GM19467 (cell line): ENCODE results near the gene CYTH4.

Source experiments
- ATAC-seq: cut with Tn5 transposase; IDR thresholded peaks from one replicate; pipeline ENCODE4 v1.9.1; 2021; ENCODE audit warnings: mild to moderate bottlenecking, moderate library complexity; ENCODE audit not compliant: unreplicated experiment

Gene CYTH4

DNA sequence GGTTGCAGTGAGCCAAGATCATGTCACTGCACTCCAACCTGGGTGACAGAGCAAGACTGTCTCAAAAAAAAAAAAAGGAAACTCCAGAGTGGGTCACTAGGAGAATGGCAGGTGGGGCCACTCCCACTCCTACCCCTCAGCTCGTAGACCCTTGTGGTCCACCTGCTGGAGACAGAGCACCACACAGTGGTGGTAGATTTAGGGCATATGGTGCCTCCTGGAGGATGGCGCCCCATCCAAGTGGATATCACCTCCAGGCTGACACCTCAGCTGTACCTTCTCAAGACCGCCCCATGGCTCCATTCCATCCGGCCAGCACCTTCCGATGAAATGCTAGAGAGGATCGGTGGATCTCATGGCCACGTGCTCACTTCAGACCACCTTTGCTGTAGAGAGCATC, 6.2 kb downstream of the CYTH4 start:
- ATAC-seq = no peak

GRCh38 chr22:37289156-37289735, 6.9 kb downstream of the CYTH4 start:
- no peak for ATAC-seq

DNA sequence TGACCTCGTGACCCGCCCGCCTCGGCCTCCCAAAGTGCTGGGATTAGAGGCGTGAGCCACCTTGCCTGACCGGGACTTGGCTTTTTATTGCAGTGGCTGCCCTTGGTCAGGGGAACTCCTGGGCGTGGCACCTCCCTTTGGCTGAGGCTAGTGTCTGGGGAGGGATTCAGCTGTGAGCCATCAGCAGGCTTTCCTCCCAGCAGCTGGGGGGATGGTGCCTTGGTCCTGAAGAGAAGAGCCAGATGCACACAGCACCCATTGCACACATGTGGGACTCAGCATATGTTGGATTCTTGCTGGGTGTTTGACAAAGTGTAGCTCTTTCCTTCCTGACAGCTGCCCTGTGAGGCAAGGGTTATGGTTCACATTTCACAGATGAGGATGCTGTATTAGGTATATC, 8.4 kb downstream of the CYTH4 start:
- ATAC-seq = no peak

DNA sequence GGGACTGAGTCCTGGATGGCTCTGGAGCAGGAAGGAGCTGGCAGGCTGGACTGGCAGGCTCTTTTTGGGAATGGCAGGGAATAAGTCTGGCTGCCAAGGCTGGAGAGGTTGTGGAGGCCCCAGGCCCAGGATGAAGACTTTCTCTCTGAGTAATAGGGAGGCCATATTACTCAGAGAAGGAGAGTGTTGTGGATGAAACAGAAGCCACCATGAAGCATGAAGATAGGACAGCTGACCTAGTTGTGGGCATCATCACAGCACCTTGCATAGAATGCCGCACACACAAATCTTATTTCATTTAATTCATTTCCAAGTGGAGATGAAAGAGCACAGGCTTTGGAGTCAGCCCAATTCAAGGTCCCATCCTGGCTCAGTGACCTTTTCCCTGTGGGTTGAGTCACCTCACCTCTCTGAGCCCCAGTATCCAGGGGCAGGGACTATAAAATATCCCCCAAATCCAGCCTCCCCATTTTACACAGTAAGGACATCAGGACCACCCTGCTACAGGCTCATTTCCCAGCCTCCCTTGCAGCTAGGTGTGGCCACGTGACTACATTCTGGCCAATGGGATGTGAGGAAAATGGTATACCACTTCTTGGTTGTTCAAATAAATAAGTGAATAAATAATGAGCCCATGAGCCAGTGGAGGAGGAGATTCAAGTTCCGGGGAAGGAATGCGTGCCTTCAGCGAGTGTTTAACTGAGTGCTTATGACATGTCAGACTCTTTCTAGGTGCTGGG, 9.4 kb downstream of the CYTH4 start:
- no peak for ATAC-seq

- ATAC-seq = no peak
These were observed 10.3 kb downstream of the CYTH4 start for GRCh38 chr22:37292641-37293040.

DNA sequence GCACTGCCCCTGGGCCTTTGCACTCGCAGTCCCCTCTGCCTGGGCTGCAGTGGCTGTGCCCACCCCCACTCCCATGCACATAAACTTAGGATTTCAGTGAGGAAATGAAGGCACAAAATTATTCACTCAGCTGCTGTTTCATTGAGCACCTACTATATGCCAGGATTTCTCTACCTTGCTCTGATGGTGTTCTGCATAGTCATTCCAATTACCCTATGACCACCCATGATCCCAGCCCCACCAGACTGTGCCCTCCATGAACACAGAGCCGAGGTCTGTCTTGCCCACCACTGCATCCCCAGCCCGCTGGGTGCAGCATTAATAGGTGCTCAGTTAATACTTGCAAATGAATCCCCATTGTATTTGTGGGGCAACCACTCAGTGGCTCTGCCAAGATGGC, 10.9 kb downstream of the CYTH4 start:
- no peak for ATAC-seq

- no peak for ATAC-seq
These were observed 12.4 kb downstream of the CYTH4 start for GRCh38 chr22:37294747-37295146.

- no peak for ATAC-seq
These were observed 13.0 kb downstream of the CYTH4 start for GRCh38 chr22:37295213-37295886.

DNA sequence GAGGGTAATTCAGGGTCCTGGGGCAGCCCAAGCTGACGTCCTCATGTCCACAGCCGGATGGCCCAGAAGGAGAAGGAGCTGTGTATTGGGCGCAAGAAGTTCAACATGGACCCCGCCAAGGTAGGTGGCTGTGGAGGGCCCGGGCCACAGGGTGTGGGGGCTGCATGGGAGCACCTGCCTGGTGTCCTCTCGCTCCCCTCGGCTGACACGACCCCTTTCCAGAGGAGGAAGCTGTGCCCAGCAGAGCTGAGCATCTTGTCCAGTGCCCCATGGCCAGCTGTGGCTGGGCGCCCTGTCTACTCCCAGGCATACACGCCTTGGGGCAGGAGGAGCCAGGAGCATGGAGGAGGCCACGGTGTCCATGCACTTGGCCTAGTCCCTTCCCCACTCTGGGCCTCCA, 13.6 kb downstream of the CYTH4 start:
- no peak for ATAC-seq

- no peak for ATAC-seq
These were observed 16.6 kb downstream of the CYTH4 start for GRCh38 chr22:37298748-37299495.

DNA sequence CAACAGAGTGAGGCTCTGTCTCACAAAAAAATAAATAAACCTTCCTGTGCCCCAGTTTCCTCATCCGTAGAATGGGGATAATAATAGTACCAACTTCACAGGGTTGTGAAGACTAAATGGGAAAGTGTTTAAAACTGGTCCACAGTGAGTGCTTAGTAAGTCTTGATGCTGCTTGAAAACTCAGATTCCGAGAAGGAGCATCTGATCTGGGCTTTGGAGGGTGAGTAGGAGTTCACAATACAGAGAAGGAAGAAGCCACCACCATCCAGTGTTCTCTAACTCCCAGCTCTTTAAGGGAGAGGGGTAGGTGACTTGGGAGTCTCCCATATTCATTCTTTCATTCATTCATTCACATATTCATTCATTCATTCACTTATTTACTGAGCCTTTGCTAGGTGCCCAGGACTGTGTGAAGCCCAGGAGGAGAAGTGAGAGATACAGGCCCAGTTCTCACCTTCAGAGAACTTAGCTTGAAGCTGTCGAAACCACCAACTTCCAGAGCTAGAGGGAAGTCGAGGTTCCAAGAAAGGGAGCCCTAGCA, 17.7 kb downstream of the CYTH4 start:
- ATAC-seq = no peak

- no peak for ATAC-seq
These were observed 18.3 kb downstream of the CYTH4 start for GRCh38 chr22:37300551-37301017.

DNA sequence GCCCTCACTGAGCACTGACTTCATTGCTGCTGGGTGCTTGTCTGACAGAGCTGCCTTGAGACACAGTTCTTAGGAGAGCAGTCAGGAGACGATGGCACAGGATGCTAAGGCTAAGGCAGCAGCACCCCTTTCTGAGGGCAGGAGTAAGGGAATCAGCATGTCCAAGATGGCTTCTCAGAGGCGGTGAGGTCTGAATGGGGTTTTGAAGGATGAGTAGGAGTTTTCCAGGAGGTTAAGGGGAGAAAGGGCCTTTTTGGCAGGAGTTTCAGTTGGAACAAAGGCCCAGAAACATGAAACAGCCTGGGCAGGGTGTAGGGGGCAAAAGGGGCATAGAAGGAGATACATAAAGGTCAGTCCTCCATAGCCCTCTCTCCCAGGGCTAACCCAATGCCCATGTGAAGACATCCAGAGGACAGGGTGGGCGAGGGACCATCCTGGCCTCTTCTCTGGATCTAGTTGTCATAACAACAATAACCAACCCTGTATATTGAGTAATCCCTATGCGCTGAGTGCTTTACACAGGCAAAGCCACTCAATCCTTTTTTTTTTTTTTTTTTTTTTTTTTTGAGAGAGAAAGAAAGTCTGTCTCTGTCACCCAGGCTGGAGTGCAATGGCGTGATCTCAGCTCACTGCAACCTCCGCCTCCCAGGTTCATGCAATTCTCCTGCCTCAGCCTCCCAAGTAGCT, 19.0 kb downstream of the CYTH4 start:
- ATAC-seq = no peak

DNA sequence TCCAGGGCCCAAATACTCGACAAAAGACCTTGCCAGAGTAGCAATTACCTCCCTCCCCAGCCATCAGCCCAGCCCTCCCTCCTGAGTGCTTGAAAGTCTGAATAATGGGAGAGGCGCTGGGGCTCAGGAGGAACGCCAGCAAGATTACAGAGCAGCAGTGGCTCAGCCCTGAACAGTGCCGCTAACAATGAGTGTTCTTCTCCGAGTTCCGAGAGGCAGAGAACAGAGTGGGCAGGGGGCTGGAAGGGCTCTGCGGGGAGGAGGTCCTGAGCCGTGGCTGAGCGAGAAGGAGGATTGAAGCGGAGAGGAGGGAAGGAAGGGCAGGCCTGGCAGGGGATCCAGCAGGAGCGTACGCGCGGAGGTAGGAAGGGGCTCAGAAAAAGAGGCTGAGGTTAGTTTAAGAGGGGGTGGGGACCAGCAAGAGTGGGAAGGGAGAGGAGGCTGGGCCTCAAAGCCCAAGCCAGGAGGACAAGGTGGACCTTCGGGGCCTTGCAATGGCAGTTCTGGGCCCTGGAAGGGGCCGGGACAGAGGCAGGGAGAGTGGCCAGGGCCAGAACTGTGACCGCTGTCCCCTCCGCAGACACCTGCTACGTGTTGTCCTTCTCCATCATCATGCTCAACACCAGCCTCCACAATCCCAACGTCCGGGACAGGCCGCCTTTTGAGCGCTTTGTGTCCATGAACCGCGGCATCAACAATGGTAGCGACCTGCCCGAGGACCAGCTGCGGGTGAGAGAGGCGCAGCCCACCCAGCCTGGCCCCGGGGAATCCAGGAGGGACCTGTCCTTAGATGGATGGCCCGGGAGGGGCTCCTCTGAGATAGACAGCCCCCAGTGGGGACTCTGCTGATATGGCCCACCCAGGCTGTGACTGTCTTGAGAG, 20.6 kb downstream of the CYTH4 start:
- no peak for ATAC-seq

DNA sequence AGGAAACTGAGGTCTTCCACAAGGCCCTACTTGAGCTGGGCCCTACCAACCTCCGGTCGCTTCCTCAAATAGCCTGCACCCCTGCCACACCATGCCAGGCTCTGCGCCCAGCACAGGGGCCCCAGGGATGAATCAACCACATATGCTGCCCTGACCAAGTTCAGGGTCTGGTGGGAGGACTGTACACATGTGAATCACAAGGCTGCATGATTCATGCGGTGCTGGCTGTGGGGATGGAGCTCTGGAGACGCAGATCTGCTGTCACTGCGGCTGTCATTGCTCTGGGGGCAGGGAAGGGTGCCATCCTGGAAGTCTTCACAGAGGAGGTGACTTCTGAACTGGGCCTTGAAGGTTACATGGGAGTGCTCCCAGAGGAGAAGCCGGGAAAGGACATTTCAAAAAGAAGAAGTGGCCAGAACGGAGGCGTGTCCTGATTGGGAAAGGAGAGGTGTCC, 21.5 kb downstream of the CYTH4 start:
- no peak for ATAC-seq

DNA sequence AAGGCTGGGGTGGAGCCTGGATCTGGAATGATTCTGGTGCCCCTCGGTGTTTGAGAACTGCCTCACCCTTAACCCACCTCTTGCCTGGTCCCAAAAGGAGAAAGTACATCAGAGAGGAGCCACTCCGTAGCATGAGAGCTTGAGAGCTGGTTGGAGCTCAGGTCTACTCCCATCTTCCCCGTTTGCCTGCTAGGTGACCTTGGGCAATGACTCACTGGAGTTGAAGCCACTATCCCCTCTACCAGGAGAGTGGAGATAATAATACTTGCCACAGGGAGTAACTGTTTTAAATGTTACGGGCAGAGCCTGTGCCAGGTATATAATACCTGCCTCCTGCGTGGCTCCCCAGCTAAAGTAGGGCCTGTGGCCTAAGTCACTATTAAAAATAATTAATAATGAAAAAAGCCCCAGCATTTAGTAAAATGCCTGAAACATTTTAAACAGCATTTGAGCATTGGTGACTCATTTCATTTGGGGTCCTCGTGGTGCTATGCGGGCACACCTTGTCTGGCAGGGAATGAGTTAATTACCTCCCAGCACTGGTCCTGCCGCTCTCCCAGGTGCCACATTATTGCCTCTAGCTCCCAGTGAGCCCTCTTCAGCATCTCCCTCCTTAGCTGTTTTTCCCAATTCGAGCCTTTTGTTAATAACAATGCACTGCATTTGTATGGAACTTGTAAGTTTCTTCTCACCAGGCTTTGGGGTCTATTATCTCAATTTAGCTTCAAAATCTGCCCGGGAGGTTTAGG, 22.5 kb downstream of the CYTH4 start:
- ATAC-seq = no peak

DNA sequence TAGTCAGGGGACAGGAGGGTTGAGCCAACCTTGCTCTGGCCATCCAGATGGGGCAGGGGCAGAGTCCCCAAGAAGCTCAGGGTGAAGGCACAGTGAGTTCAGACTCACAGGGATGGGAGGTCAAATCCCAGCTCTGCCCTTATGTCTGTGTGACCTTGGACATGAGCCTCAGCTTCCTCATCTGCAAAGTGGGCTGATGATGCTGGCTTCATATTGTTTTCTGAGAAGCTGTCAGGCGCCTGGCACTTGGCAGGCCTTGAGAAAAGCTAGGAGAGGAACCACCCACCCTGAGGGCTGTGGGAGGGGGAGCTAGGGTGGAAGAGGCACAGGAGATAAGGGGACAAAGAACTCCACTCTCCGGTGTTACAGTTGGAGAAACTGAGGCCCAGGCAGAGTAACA, 23.6 kb downstream of the CYTH4 start:
- ATAC-seq = no peak

- no peak for ATAC-seq
These were observed 24.2 kb downstream of the CYTH4 start for GRCh38 chr22:37306494-37306829.
